HFF-Myc (cell line): ENCODE results near the gene GPR156.

Source experiments
- DNase-seq: peaks from one replicate; pipeline ENCODE4 v3.0.0-alpha.2; 2011; ENCODE audit warnings: low read depth; ENCODE audit errors: extremely low read depth
- H3K4me3 ChIP-seq: replicated peaks from 2 replicates; pipeline ENCODE4 v1.5.1; 2011; ENCODE audit warnings: low read depth, mild to moderate bottlenecking, control low read depth, low read length
- CTCF ChIP-seq: IDR thresholded peaks from 2 replicates; pipeline ENCODE4 v1.5.1; 2012; ENCODE audit warnings: mild to moderate bottlenecking, low read depth, low read length, control low read depth; ENCODE audit errors: missing control alignments

GPR156 gene

GRCh38 chr3:120192159-120192558, 92.9 kb downstream of the GPR156 start:
- no peak for DNase-seq
- no peak overlapping the region for H3K4me3 ChIP-seq
- no peak for TF ChIP-seq CTCF

GRCh38 chr3:120182613-120183511, 102.2 kb downstream of the GPR156 start:
- DNase-seq = no peak
- no peak overlapping the region for H3K4me3 ChIP-seq
- TF ChIP-seq CTCF = peak; percentile 37

GRCh38 chr3:120181632-120182031, 103.4 kb downstream of the GPR156 start:
- no peak for TF ChIP-seq CTCF
- no peak overlapping the region for H3K4me3 ChIP-seq
- no peak for DNase-seq

GRCh38 chr3:120180731-120181412, 104.2 kb downstream of the GPR156 start:
- no peak for TF ChIP-seq CTCF
- no peak overlapping the region for H3K4me3 ChIP-seq
- DNase-seq = no peak

- H3K4me3 ChIP-seq = no peak overlapping the region
- DNase-seq = no peak
- TF ChIP-seq CTCF = peak; percentile 7
Observed at GRCh38 chr3:120177707-120178306, 107.2 kb downstream of the GPR156 start.

- H3K4me3 ChIP-seq = 0 out of 2 replicates have a peak overlapping the region, but pooled peaks have one; percentile 4
- no peak for TF ChIP-seq CTCF
- DNase-seq = peak; percentile 58
Observed at GRCh38 chr3:120177151-120177550, 107.9 kb downstream of the GPR156 start.
